HG03066 (cell line): ENCODE data around the gene ZCCHC14.
"Not testable (repeated sequence)": the region's sequence is repeated elsewhere in the genome, so short reads cannot be mapped to it uniquely, and the experiment has no call there.

Experiments
- ATAC-seq: cut with Tn5 transposase; IDR thresholded peaks from one replicate; pipeline ENCODE4 v1.9.1; 2021; ENCODE audit warnings: low read depth; ENCODE audit not compliant: unreplicated experiment

The ZCCHC14 gene

DNA sequence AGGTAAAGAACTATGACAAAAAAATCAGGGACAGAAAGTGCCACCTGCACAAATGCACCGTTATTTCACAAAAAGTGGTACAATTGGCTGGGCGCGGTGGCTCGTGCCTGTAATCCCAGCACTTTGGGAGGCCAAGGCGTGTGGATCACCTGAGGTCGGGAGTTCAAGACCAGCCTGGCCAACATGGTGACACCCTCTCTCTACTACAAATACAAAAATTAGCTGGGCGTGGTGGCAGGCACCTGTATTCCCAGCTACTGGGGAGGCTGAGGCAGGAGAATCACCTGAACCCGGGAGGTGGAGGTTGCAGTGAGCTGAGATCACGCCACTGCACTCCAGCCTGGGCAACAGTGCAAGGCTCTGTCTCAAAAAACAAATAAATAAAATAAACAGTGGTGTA is 102.9 kb downstream of the ZCCHC14 start:
- ATAC-seq = not testable (repeated sequence)

DNA sequence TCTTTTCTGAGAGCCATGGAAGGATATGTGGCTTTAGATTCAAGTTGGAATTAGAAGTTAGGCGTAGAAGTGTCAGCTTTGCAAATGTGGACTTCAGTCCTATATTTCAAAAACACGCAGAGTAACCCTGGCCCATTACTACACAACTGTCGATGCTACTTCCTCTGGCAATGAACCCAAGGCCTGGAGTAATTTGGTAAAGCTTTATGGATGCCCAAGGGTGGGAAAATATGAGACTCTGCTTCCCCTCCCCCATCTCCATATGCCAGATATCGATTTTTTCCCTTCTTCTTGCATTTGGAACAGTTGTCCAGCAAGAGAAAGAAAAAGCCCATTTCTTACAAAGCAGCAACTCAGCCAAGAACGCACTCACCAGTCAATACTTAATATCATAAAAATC is 103.6 kb downstream of the ZCCHC14 start:
- no peak for ATAC-seq

DNA sequence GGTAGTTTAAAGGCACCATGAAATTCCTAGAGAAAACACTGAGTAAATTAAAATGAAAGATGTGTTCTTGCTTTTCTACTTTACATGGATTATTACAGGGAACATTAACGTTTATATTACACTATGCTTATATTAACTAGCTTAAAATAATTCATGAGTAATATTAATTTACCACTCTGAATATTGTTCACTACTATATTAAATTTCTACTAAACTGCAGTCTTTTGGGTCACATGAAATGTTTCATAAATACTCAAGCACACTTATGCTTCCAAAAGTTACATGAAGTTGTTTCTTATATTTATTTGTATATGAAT is 104.0 kb downstream of the ZCCHC14 start:
- ATAC-seq = no peak

DNA sequence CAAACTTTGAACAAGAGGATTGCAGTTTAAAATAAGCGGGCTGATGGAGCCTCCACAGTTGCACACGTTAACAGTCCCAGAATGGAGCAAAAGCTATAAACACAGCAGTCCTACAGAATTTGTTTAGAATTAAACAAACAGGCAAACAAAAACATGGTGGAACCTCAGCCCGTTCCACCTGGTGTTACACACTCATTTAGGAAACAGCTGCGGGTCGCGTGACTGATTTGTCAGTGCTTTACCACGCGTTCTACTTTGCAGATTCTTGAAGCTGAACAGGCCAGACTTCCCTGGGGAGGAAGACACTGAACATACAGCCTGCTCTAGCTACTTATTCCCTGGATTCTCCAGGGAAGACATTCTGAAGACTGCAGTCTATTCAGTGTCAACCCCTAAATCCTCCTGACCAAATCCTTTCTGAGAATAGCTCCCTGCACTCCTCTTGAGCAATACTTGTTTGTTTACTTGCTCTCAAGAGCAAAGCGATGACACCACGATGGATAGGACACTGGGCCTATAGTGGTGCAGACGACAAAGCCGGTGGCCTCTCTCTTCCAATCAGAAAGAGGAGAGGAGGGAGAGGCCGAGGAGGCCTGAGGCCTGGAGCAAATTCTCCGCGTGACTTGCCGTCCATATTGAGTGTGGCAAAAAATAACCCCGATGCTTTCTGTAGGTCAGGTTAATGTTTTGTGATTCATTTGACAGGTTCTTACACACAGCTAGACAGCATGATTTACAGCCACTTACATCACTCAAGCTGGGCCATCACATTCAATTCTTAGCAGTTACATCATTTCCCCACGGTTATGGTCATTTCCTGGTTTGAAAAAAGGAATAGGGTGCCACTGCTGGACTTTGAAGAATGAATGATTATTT is 104.6 kb downstream of the ZCCHC14 start:
- peak; percentile 52 for ATAC-seq

DNA sequence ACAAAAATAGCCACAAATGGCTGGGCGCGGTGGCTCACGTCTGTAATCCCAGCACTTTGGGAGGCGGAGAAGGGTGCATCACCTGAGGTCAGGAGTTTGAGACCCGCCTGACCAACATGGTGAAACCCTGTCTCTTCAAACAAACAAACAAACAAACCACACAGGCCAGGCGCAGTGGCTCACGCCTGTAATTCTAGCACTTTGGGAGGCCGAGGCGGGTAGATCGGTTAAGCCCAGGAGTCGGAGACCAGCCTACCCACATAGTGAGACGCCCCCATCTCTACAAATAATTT is 108.0 kb downstream of the ZCCHC14 start:
- ATAC-seq = not testable (repeated sequence)

DNA sequence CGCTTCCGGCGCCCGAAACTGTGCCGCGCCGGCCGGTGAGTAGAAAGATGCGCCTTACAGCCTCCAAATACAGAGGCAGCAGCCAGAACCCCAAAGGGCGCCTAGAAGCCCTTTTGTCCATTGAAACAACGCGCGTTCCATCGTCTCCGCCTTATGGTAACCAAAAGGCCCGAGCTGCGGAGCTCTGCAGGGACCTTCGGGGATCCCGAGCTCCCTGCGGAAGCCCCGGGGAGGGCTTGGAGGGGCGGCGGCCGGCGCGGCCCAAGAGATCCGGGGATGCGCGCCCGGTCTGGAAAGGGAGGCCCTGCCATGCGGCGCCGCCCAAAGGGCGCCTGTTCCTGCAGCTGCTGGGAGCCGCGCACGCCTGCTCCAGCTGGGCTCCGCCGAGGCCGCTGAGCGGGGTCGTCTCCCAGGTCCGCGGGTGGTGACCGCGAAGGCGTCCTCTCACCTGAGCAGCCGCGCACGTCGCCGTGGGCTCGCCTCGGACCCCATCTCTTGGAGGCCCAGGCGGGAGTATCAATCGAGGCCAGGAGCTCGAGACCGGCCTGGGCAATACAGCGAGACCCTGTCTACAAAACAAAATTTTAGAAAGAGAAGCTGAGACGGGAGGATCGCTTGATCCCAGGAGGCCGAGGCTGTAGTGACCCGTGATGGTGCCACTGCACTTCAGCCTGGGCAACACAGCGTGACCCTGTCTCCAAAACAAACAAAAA is 108.5 kb downstream of the ZCCHC14 start:
- no peak for ATAC-seq

DNA sequence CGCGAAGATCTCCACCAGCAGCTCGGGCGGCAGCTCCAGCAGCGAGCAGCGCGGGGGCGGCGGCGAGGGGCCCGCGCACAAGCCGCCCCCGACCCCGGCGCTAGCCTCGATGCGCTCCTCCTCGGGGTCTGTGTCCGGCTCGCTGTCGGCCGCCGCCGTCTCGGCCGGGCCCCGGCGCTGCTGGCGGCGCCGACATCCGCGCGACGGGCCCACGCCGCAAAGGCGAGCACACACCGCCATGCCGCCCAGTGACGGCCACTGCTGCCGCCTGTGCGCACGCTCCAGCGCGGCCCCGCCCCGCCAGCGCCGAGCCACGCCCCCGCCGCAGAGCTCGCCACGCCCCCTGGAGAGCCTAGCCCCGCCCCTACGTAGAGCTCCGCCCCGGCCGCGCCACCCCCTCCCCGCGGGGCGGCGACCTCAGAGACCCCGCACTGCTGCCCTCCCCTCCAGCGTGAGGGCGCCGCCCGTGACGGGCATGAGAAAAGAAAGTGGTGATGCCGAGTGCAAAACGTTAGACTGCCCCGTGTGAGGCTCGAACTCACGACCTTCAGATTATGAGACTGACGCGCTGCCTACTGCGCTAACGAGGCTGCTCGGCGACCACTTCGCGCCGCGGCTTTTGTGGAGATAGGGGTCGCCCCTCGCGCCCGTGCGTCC is 109.2 kb downstream of the ZCCHC14 start, which contains the start of gene FBXO31:
FBXO31 (minus strand) TSS at position 272 of the 657 bp plus-strand sequence; CDS start at position 240, 32 bp downstream.
- ATAC-seq = peak; percentile 39

DNA sequence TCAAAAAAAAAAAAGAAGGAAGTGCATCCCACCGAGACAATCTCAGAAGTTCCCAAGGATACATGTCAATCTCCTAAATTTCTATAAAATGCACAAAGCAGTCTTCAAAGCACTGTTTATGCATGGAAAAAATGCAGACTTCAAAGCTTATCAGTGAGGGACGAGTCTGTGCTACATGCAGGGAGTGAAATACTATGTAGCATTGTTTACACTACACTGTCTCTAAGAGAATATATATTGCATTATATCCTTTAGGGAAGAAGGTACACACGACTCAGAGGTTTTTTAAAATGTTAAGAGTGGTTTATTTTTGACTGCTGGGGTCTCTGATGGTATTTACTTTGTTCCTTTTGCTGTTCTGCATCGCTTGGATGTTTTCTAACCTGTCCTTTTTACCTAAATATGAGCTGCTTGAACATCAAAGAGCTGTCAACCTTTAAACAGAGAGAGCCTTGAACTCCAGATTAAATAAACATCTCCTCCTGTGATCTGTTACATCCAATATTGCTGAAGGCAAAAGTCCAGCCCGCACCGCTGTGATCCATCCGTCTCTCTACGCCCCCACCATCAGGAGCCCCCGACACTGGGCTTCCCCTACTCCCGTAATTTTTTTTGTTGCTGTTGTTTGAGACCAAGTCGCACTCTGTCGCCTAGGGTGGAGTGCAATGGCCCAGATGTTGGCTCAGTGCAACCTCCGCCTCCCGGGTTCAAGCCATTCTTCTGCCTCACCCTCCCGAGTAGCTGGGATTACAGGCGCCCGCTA is 110.6 kb downstream of the ZCCHC14 start:
- no peak for ATAC-seq

DNA sequence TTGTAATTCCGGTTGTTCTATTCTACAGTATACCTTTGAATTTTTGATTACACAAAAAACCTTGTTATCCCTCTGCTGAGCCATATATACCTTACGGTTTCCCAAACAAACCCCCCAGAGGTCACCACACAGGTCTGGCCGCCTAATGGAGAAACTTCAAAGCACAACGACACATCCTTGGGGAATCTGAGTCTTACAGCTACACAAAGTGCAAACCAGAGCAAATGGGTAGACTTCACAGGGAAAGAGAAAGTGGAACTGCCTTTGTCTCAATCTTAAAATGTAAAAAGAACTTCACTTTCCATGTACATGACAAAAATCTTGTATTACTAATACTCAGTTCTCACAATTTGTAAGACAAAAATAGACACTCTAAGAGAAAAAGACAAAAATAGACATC is 111.9 kb downstream of the ZCCHC14 start:
- ATAC-seq = no peak

DNA sequence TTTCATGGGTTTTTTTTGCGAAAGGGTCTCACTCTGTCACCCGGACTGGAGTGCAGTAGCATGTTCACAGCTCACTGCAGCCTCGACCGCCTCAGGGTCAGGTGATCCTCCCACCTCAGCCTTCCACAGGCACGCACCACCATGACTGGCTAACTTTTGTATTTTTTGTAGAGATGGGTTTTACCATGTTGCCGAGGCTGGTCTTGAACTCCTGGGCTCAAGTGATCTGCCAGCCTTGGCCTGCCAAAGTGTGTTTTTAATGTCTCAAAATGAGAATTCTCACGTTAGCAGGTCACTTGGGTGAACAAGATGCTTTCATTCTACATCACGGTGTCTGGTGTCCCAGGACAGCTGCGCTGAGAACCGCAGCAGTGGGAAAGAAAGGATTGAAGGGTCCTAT is 112.4 kb downstream of the ZCCHC14 start:
- ATAC-seq = no peak

DNA sequence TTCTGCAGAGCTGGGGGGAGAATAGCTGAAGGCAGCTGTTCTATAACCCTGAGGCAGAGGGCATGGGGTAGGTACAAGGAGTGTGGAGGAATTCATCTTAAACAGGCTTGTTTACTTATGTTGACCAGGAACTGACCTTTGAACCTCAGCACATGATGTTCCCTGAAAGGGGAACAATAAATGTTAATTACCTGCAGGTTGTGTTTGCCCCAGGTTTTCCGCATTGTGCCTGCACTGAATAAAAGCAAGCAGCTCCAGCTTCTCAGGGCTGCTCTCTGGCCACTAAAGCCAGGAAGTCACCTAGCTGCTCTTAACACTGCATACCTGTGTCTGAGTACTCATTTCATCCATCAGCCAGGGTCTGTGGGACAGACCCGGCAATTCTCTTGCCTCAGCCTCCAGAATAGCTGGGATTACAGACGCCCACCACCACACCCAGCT is 113.5 kb downstream of the ZCCHC14 start:
- not testable (repeated sequence) for ATAC-seq

DNA sequence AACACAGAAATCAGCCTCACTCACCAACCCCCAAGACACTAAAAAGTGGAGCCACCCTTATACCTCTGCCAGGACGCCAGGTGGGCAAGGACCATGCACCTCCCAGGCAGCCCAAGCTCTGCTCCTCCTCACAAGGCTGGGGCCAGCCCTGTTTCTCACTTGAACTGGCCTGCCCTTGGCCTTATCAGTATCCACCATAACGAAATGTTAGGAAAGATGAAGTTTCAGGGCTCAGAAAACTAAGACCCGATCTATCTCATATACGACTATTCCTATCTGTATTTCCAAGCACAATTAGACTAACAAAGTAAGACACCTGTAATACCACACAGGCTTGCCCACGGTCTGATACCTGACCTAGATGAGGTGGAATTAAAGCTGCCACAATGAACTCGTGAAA is 116.2 kb downstream of the ZCCHC14 start:
- no peak for ATAC-seq

DNA sequence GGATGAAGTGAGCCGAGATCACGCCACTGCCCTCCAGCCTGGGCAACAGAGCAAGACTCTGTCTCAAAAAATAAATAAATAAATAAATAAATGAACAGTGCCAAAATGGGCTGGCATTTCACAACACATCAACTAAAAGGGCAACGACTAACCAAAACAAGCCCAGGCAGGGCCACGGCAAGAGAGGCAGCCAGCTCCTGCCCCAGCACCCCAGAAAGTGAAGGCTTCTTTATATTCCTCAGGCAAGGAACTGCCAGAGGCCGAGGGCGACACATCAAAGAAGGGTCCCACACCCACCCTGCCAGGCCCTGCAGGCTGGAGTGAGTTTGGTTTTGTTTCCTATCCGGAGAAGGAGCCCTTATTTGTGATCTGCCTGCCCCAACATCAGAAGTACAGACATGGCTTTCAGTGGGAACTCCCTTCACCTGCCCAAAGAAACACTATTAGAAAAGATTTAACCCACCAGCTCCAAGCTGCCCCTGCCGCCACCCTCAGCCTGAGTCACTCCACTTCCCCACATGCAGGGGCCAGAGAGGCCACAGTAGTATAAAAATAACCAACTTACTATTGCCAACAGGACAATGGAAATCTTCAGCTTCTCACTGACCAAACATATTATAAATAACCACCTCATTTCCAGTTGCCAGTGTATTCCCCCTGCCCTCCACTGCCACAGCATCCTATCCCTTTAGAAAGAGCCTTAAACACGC is 117.2 kb downstream of the ZCCHC14 start:
- ATAC-seq = no peak

DNA sequence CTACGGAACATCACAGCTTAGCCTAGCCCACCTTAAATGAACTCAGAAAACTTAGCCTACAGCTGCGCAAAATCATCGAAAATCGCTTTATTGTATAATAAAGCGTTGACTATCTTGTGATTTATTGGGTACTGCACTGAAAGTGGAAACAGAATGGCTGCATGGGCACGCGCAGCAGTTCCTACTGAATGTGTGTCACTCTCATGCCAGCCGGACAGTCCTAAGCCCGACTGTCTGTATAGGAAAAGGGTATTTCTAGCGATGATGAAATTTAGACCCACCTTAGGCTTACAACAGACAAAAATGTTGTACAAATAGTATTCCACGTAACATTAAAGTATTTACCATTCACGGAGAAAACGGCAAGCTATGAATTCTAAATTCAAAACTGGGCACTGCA is 118.5 kb downstream of the ZCCHC14 start:
- ATAC-seq = no peak

DNA sequence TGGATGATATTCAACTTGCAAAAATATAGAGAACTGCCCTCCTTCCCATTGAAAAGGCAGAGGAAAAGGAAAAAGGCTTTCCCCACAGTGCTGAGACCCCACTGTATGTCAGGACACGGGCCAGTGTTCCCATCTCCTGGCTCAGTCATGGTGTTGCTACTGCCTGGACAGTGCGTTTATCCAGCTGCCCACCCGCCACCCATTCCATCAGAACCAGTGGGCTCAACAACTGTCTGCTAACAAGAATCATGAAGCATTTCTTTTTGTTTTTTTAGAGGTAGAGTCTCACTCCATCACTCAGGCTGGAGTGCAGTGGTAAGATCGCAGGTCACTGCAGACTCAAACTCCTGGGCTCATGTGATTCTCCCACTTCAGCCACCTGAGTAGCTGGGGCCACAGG is 120.5 kb downstream of the ZCCHC14 start:
- no peak for ATAC-seq

DNA sequence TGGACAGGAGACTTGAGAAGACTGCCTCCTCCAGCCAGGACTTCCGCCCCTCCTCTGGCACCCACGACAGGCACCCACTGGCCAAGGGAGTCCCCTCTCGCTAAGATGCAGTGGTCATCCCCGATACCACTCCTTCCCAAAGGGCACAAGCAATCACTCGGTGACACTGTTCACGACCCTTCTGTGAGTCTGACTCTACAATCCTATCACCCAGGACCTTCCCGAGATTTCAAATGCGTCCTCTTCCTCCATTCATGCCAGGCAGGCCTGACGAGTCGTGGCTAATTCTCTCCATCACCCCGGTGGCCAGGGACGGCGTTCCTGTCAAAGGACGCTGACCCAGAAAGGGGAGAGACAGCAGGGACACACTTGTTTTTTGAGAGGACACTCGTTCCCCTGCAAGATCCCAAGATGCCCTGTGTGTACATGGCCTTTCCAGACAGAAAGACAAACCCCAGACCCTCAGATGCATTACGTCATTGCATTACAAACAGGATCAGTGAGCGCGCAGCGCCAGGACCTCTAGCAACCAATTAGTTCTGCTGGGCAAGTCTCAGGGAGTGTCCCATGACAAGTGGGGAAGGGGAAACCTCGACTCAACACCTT is 121.5 kb downstream of the ZCCHC14 start:
- ATAC-seq = no peak

DNA sequence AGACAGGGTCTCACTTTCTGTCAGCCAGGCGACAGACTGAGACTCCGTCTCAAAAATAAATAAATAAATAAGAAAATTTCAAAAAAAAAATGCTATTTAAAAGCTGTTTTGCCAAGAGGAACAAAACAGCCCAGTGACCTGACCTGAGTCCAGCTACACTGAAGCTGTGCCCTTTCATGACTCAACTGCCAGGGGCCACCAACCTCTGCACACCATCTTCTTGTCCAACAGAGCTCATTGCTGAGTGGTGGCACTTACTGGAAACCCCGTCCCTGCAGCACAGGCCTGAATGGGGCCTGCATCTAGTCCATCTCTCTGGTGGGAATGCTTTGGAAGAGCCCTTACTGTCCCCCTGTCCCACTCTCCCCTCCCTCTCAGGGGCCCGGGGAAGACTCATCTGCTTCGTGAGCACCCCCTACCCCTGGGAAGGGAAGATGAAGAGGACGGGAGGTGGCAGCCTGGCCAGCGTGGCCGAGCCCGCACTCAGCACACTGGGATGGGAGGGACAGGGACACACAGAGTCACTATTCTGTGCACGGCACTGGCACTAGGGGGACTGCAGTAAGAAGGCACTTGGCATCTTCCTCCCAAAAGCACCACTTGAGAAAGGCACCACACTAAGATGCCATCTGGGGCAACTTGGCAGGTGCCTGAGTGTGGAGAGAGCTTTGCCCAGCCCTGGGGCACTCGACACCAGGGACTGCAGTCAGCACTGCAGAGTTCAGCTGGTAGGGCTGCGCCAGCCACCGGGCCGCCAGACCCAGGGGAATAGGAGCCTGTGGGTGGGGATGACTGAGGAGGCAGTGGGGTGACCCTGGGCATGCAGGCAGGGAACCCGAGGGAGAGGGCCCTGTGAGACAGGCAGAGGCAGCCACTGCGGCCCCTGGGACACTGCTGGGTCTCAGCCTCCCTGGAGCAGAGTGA is 122.8 kb downstream of the ZCCHC14 start:
- ATAC-seq = no peak

DNA sequence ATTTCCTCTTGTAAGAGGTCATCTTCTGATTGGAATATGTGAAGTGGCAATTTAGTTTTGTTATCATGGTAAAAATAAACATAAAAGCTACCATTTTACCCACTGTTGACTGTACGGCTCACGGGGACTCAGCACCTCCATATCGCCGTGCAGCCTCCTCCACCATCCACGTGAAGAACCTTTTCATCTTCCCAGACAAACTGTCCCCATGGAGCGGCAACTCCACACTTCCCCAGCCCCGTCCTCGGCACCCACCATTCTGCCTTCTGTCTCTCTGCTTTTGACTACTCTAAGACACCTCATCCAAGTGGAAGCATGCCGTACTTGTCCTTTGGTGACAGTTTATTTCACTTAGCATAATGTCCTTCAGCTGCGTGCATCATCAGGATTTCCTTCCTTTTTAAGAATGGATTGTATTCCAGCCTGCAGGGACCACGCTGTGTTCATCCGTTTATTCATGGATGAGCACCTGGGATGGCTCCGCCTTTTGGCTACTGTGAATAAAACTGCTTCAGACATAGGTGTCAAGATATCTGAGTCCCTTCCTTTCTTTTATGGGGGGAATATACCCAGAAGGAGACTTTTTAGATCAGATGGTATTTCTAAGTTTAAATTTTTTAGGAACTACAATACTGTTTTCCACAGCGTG is 123.6 kb downstream of the ZCCHC14 start:
- no peak for ATAC-seq
